Activated B cell treated with CpG ODN at 0.5 μM for 24 hours (primary cell): ENCODE data around the gene PYGB. TPM values are rescaled to one million over a fixed set of nuclear protein-coding genes. Genes with fewer than 3 reads are reported as not detected.

Experiments
- ATAC-seq: fragments of 200-7000 bp; cut with Tn5 transposase; one replicate; pipeline ENCODE4 v1.10.0; 2021; ENCODE audit warnings: low read depth, mild to moderate bottlenecking, moderate library complexity
- CTCF ChIA-PET: fragments of 350-600 bp; sonication (Branson Sonifier 250); formaldehyde crosslinking; loops from one replicate; lab custom pipeline; 2021; ENCODE audit warnings: antibody characterized with exemption; lab: Charles Lee
- POLR2A ChIA-PET: fragments of 350-600 bp; sonication (Branson Sonifier 250); formaldehyde crosslinking; loops from one replicate; lab custom pipeline; 2021; ENCODE audit warnings: antibody characterized with exemption; lab: Charles Lee
- DNase-seq: peaks from one replicate; pipeline ENCODE4 v3.0.0; 2022
- H3K27ac Mint-ChIP-seq: one replicate; pipeline ENCODE4 v1.8.0; 2020; ENCODE audit warnings: mixed read lengths
- H3K27me3 Mint-ChIP-seq: one replicate; pipeline ENCODE4 v1.8.0; 2021; ENCODE audit warnings: mixed read lengths
- H3K36me3 Mint-ChIP-seq: one replicate; pipeline ENCODE4 v1.8.0; 2021; ENCODE audit warnings: low read depth, mixed read lengths
- H3K4me1 Mint-ChIP-seq: one replicate; pipeline ENCODE4 v1.8.0; 2021; ENCODE audit warnings: mixed read lengths
- H3K4me3 Mint-ChIP-seq: one replicate; pipeline ENCODE4 v1.8.0; 2020; ENCODE audit warnings: mild to moderate bottlenecking, mixed read lengths
- H3K9me3 Mint-ChIP-seq: one replicate; pipeline ENCODE4 v1.8.0; 2020; ENCODE audit warnings: mixed read lengths
- intact Hi-C: fragments of 100-400 bp; cut with micrococcal nuclease; formaldehyde crosslinking; loops from one replicate; pipeline ENCODE4 v1.15.1; 2024
- total RNA-seq: library from RNA; stranded (reverse); gene quantifications from 2 replicates; pipeline ENCODE4 v1.2.3, GENCODE V29; 2022
- TF ChIP-seq, protein P1 (sequence below): fragments of 200-600 bp; IDR thresholded peaks from one replicate; pipeline ENCODE4 v1.8.0; 2022; ENCODE audit warnings: antibody characterized with exemption, mild to moderate bottlenecking

PYGB gene
- total RNA-seq, 1 donor from 2014 or later: 23.5 TPM

DNA sequence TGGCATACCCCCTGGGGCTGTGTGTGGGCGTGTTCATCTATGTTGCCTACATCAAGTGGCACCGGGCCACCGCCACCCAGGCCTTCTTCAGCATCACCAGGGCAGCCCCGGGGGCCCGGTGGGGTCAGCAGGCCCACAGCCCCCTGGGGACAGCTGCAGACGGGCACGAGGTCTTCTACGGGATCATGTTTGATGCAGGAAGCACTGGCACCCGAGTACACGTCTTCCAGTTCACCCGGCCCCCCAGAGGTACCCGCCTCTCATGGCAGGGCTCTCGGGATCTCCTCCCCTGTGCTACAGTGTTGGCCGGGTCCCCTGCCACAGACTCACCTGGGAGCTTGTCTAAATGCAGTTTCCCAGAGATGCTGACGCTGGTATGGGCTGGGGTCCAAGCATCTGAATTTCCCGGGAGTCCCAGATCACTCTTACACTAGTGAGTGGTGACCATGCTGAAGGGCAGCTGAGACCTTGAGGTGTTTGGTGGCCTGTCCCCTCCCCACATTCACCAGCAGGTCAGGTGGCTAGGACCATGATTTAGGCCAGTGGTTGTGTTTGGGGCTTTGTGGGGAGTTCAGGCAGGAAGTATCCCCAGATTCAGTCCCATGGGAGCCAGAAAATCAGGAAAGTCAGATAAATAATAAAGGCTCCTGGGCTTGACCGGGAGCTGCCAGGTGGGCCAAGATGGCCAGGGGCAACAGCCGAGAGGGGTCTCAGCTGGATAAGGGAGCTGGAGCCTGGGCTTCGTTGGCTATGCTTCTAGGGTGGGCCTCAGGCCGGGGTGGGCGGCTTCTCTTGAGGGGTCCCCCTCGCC, 40.5 kb upstream of the PYGB start:
- ATAC-seq (no peak), DNase-seq (no peak)
- H3K4me3 Mint-ChIP-seq: no peak overlapping the region
- TF ChIP-seq, protein P1, sequence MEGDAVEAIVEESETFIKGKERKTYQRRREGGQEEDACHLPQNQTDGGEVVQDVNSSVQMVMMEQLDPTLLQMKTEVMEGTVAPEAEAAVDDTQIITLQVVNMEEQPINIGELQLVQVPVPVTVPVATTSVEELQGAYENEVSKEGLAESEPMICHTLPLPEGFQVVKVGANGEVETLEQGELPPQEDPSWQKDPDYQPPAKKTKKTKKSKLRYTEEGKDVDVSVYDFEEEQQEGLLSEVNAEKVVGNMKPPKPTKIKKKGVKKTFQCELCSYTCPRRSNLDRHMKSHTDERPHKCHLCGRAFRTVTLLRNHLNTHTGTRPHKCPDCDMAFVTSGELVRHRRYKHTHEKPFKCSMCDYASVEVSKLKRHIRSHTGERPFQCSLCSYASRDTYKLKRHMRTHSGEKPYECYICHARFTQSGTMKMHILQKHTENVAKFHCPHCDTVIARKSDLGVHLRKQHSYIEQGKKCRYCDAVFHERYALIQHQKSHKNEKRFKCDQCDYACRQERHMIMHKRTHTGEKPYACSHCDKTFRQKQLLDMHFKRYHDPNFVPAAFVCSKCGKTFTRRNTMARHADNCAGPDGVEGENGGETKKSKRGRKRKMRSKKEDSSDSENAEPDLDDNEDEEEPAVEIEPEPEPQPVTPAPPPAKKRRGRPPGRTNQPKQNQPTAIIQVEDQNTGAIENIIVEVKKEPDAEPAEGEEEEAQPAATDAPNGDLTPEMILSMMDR: no peak
- H3K27ac Mint-ChIP-seq: no peak overlapping the region
- no peaks in the 10 kb centered on the region for H3K9me3 Mint-ChIP-seq
- peaks cover 26% of the 10 kb centered on the region for H3K36me3 Mint-ChIP-seq
- no peaks in the 10 kb centered on the region for H3K27me3 Mint-ChIP-seq
- H3K4me1 Mint-ChIP-seq: peaks cover 20% of the 10 kb centered on the region
- POLR2A ChIA-PET: no interaction called here
- intact Hi-C loops: no loop called here
- CTCF ChIA-PET: no interaction called here

DNA sequence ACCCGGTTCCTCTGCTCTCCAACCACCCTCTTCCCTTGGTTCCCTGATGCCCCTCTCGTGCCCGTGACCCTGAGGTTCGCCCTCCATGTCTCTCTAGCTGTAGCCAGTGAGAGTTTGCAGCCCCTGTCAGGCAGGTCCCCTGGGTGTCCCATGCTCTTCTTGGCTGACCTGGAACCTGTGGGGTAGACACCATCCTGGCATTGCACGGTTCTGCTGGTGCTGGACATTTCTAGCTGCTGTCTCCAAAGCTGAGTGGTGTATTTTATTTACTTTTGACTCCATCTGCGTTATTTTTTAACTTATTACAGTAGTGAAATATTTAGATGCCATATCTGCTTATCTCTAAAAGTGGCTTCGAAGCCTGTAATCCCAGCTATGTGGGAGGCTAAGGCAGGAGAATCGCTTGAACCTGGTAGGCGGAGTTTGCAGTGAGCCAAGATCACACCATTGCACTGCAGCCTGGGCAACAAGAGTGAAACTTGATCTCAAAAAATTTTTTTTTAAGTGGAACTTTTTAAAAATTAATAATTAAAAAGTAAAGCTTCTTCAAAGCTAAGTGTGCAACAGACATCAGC, 39.8 kb upstream of the PYGB start:
- DNase-seq (no peak), ATAC-seq (no peak)
- Mint-ChIP-seq H3K27ac (no peak overlapping the region), H3K9me3 (no peaks in the 10 kb centered on the region), H3K27me3 (no peaks in the 10 kb centered on the region), H3K4me3 (no peak overlapping the region), H3K36me3 (peaks cover 28% of the 10 kb centered on the region), H3K4me1 (peaks cover 19% of the 10 kb centered on the region)
- intact Hi-C loops: no loop called here
- ChIA-PET POLR2A (no interaction called here), CTCF (no interaction called here)
- TF ChIP-seq, protein P1: no peak

DNA sequence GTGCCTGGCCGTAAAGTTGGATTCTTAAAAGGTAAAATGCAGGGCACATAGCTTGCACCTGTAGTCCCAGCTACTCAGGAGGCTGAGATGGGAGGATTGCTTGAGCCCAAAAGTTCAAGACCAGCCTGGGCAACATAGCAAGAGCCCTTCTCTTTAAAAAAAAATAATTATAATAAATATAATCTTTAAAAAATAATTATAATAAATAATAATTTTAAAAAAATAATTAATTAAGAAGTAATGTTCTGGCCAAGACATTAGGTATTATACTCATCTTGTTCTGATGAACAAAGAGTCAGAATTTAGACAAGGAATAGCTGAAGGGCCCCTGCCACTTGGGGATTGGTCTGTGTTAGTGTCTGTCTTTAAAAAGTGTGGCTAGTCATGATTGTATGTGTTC, 38.5 kb upstream of the PYGB start:
- Mint-ChIP-seq H3K4me3 (no peak overlapping the region), H3K36me3 (peaks cover 38% of the 10 kb centered on the region), H3K9me3 (no peaks in the 10 kb centered on the region), H3K27ac (no peak overlapping the region), H3K27me3 (no peaks in the 10 kb centered on the region), H3K4me1 (peaks cover 6% of the 10 kb centered on the region)
- TF ChIP-seq, protein P1: no peak
- DNase-seq: no peak
- ATAC-seq: no peak
- intact Hi-C loops: no loop called here
- POLR2A ChIA-PET: no interaction called here
- CTCF ChIA-PET: no interaction called here

DNA sequence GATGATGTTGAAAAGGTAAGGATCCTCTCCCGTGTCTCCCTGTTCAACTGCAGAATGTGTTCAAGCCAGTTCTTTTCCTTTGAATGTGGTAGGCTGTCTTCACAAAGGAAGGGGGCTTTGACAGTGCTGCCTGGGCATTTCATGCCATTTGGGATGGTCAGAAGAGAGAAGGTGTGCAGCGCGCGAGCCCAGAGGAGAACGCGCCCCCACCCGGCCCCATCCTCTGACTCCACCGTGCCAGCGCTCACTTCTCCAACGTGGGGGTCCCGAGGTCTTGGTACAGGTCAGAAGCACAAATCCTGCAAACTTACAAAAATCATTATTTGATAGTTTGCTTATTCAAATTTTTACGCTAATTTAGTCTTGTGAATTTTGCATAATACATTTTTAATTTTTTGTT, 38.0 kb upstream of the PYGB start:
- Mint-ChIP-seq H3K4me1 (peaks cover 1% of the 10 kb centered on the region), H3K9me3 (no peaks in the 10 kb centered on the region), H3K4me3 (no peak overlapping the region), H3K36me3 (peaks cover 41% of the 10 kb centered on the region), H3K27ac (no peak overlapping the region), H3K27me3 (no peaks in the 10 kb centered on the region)
- TF ChIP-seq, protein P1: no peak
- ChIA-PET CTCF (no interaction called here), POLR2A (no interaction called here)
- ATAC-seq: no peak
- no peak for DNase-seq
- intact Hi-C loops: no loop called here

DNA sequence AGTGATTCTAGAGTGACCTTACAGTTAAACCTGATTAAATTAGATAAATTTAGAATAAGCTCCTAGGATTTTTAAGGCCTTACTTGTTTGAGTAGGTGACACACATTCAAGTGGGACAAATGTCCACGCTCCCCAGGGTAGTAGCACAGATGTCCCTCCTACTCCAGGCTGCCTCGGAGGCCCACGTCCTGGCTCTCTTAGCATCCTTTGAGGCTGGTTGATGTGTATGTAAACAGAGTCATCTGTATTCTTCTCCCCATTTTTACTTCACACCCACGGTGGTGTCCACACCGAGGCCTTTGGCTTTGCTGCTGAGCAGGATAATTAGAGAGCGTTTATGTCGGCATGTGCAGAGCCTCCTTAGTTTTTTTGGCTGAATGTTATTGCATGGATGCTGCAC, 36.6 kb upstream of the PYGB start:
- no peak for ATAC-seq
- TF ChIP-seq, protein P1: no peak
- Mint-ChIP-seq H3K27me3 (no peaks in the 10 kb centered on the region), H3K4me3 (no peak overlapping the region), H3K36me3 (peaks cover 55% of the 10 kb centered on the region), H3K27ac (no peak overlapping the region), H3K4me1 (no peaks in the 10 kb centered on the region), H3K9me3 (no peaks in the 10 kb centered on the region)
- ChIA-PET CTCF (no interaction called here), POLR2A (no interaction called here)
- intact Hi-C loops: no loop called here
- DNase-seq: no peak
